GM12878 (cell line): ENCODE results near the gene CSMD2. TPM values are rescaled to one million over a fixed set of nuclear protein-coding genes. Genes with fewer than 3 reads are reported as not detected.

Experiments used
- ATAC-seq: fragments of 200-7000 bp; cut with Tn5 transposase; 3 replicates; pipeline ENCODE4 v1.9.1; 2020; ENCODE audit warnings: mild to moderate bottlenecking, moderate library complexity
- BruUV-seq: library from RNA; stranded (reverse); fragments of 400-500 nt; replicated peaks from 2 replicates; lab custom pipeline; 2021; lab: Mats Ljungman, UMichigan
- CTCF ChIA-PET: fragments of 300-600 bp; sonication (Branson Sonifier 250); formaldehyde crosslinking; extraction: SDS; loops from one replicate; lab custom pipeline; 2021; ENCODE audit warnings: inconsistent platforms; lab: Yijun Ruan, JAX
- POLR2A ChIA-PET: fragments of 350-600 bp; formaldehyde crosslinking; extraction: SDS; loops from one replicate; lab custom pipeline; 2021; ENCODE audit warnings: inconsistent platforms; lab: Charles Lee
- RAD21 ChIA-PET: fragments of 300-600 bp; sonication (Branson Sonifier 250); formaldehyde crosslinking; loops from one replicate; lab custom pipeline; 2023; ENCODE audit warnings: antibody characterized with exemption; ENCODE audit not compliant: unreplicated experiment; lab: Charles Lee
- SMC1A ChIA-PET: fragments of 300-600 bp; sonication (Branson Sonifier 250); formaldehyde crosslinking; loops from one replicate; lab custom pipeline; 2023; ENCODE audit not compliant: unreplicated experiment, uncharacterized antibody; lab: Charles Lee
- DNase-seq: peaks from one replicate; pipeline ENCODE4 v3.0.0-alpha.2; 2011; ENCODE audit warnings: low read depth, low spot score
- FAIRE-seq: peaks from 3 replicates; lab custom pipeline; 2011; peaks lifted over from hg19 to GRCh38; lab: Jason Lieb, UNC
- H2AFZ ChIP-seq: 2 replicates; pipeline ENCODE4 v1.6.0; 2011; ENCODE audit warnings: low read depth, low read length, control low read depth; ENCODE audit not compliant: control insufficient read depth
- H3K27ac ChIP-seq: 2 replicates; pipeline ENCODE4 v1.5.1; 2011; ENCODE audit warnings: control low read depth; ENCODE audit not compliant: control insufficient read depth, insufficient read depth
- H3K27me3 ChIP-seq, 2 experiments: replicated peaks in 1 of 2; 2 replicates each; pipeline versions ENCODE4 v1.6.0 to v1.6.1; 2011; ENCODE audit warnings: low read length in 1 of 2; ENCODE audit not compliant: control insufficient read depth in 2 of 2, insufficient read depth in 2 of 2
- H3K36me3 ChIP-seq, 2 experiments: 2 replicates each; pipeline ENCODE4 v1.5.1; 2011; ENCODE audit warnings: low read length in 1 of 2; ENCODE audit not compliant: control insufficient read depth in 2 of 2, insufficient read depth in 2 of 2
- H3K4me1 ChIP-seq: 2 replicates; pipeline ENCODE4 v1.6.1; 2011; ENCODE audit warnings: mild to moderate bottlenecking, low read length, moderate library complexity, mixed read lengths; ENCODE audit not compliant: control insufficient read depth, insufficient read depth
- H3K4me2 ChIP-seq: 2 replicates; pipeline ENCODE4 v1.6.0; 2011; ENCODE audit warnings: control low read depth; ENCODE audit not compliant: control insufficient read depth, insufficient read depth
- H3K4me3 ChIP-seq: fragments of 200-600 bp; sonication (generic); 2 replicates; pipeline ENCODE4 v1.5.1; 2016
- H3K79me2 ChIP-seq: 2 replicates; pipeline ENCODE4 v1.6.0; 2011; ENCODE audit warnings: low read length; ENCODE audit not compliant: control insufficient read depth, insufficient read depth
- H3K9ac ChIP-seq: 2 replicates; pipeline ENCODE4 v1.8.0; 2011; ENCODE audit warnings: low read length, control low read depth, mixed read lengths; ENCODE audit not compliant: control insufficient read depth, insufficient read depth
- H3K9me3 ChIP-seq: replicated peaks from 3 replicates; pipeline ENCODE4 v1.5.1; 2011; ENCODE audit warnings: mild to moderate bottlenecking, low read length; ENCODE audit not compliant: control insufficient read depth, insufficient read depth
- H4K20me1 ChIP-seq: 2 replicates; pipeline ENCODE4 v1.6.0; 2011; ENCODE audit not compliant: control insufficient read depth, insufficient read depth
- HCFC1 ChIP-seq: fragments of 150-350 bp; IDR thresholded peaks from 2 replicates; pipeline ENCODE4 v1.6.1; 2014; ENCODE audit warnings: low read length
- RELA ChIP-seq: fragments of 450-650 bp; IDR thresholded peaks from 2 replicates; pipeline ENCODE4 v1.8.0; 2014; ENCODE audit warnings: borderline replicate concordance; ENCODE audit not compliant: partially characterized antibody
- RUNX3 ChIP-seq: IDR thresholded peaks from 2 replicates; pipeline ENCODE4 v1.6.1; 2012; ENCODE audit warnings: low read length, inconsistent platforms
- SPI1 ChIP-seq: IDR thresholded peaks from 2 replicates; pipeline ENCODE4 v1.6.1; 2011; ENCODE audit warnings: low read depth, mild to moderate bottlenecking, low read length, moderate library complexity, borderline replicate concordance; ENCODE audit not compliant: insufficient read depth
- ZBED1 ChIP-seq: IDR thresholded peaks from 2 replicates; pipeline ENCODE4 v1.6.1; 2016; ENCODE audit warnings: borderline replicate concordance
- ZBTB11 ChIP-seq: fragments of 450-650 bp; formaldehyde crosslinking; IDR thresholded peaks from 2 replicates; pipeline ENCODE4 v1.5.0; 2022; ENCODE audit warnings: mild to moderate bottlenecking, missing genetic modification characterization
- ZNF217 ChIP-seq: fragments of 450-650 bp; IDR thresholded peaks from 2 replicates; pipeline ENCODE4 v1.6.1; 2017; ENCODE audit warnings: antibody characterized with exemption, mild to moderate bottlenecking
- WGBS: methylation state at CpG from one replicate; pipeline ENCODE4 v1.1.6; 2016; ENCODE audit warnings: low lambda C conversion rate; ENCODE audit not compliant: insufficient replicate concordance, insufficient coverage; ENCODE audit errors: missing lambda C conversion rate; 5-methylcytosine and 5-hydroxymethylcytosine counted together
- in situ Hi-C: fragments of 300-500 bp; cut with MboI; formaldehyde crosslinking; loops from 9 replicates; pipeline ENCODE4 v1.14.3; 2018; ENCODE audit warnings: mixed read lengths
- intact Hi-C: fragments of 100-400 bp; cut with micrococcal nuclease; formaldehyde crosslinking; loops from one replicate; pipeline ENCODE4 v1.14.2; 2022; ENCODE audit not compliant: unreplicated experiment
- polyA plus RNA-seq, 11 experiments: library from polyadenylated mRNA; depleted of rRNA in 4 of 11; unstranded in 6 of 11; stranded (reverse) in 5 of 11; fragments of >200 nt; fragmentation: Nextera tagmentation in 4 of 11; fragmentation: Illumina TruSeq in 1 of 11; extraction: Ambion mirVana in 4 of 11; extraction: Trizol in 1 of 11; gene quantifications; 1 replicate in 1 of 11; 2 replicates in 10 of 11; pipeline versions ENCODE4 v1.2.1 to v1.2.3, GENCODE V29; 2011 to 2016; ENCODE audit warnings: inconsistent platforms in 2 of 11, missing spikeins in 2 of 11, low read depth in 1 of 11
- total RNA-seq, 4 experiments: library from RNA; depleted of rRNA in 3 of 4; stranded (reverse); fragments of >200 nt in 3 of 4; fragmentation: Illumina TruSeq in 1 of 4; extraction: Trizol in 1 of 4; gene quantifications; 2 replicates each; pipeline versions ENCODE4 v1.2.1 to v1.2.3, GENCODE V29; 2013 to 2021
- TF ChIP-seq, protein P1 (sequence below): fragments of 150-350 bp; IDR thresholded peaks from 2 replicates; pipeline ENCODE4 v1.6.1; 2016; ENCODE audit warnings: low read depth, low read length

CSMD2 gene
- total and polyA plus RNA-seq, 10 of the 15 experiments (the other 5 are each of a cell fraction or from before 2014, with no cell fraction given): under 0.01 TPM; not detected in 9

- TF ChIP-seq ZBTB11 (CRISPR knock-in tag) (no peak), ZNF217 (no peak), ZBED1 (no peak), HCFC1 (no peak), RELA (no peak)
- TF ChIP-seq, all 136 proteins: peak for 0
Measured at GRCh38 chr1:34143975-34144374, 21.1 kb downstream of the CSMD2 start (continued).

- SMC1A ChIA-PET: no interaction called here
- no TSS peak for BruUV-seq
- Histone ChIP-seq H3K4me3 (no peak overlapping the region), H3K9ac (no peak overlapping the region), H3K9me3 (no peaks in the 10 kb centered on the region), H2AFZ (no peak overlapping the region), H3K36me3 (no peaks in the 10 kb centered on the region), H4K20me1 (0 out of 2 replicates have a peak, but pooled peaks cover 2% of the 10 kb centered on the region), H3K4me1 (peaks cover 5% of the 10 kb centered on the region), H3K4me2 (no peak overlapping the region), H3K79me2 (no peaks in the 10 kb centered on the region), H3K27ac (no peak overlapping the region), H3K27me3 (no peaks in the 10 kb centered on the region)
- DNase-seq (no peak), FAIRE-seq (no peak), ATAC-seq (no peak)
- 4% methylated on average over 6 of the region's 7 CpGs for WGBS
- RAD21 ChIA-PET: no interaction called here
- POLR2A ChIA-PET: interaction anchor here (0.6 kb wide), 1 partner anchor 1970 kb away, joined by 4 read pairs; no protein-coding TSS in a partner anchor
- intact Hi-C loops: no loop called here
- CTCF ChIA-PET: no interaction called here
- in situ Hi-C loops: no loop called here
- TF ChIP-seq, protein P1, sequence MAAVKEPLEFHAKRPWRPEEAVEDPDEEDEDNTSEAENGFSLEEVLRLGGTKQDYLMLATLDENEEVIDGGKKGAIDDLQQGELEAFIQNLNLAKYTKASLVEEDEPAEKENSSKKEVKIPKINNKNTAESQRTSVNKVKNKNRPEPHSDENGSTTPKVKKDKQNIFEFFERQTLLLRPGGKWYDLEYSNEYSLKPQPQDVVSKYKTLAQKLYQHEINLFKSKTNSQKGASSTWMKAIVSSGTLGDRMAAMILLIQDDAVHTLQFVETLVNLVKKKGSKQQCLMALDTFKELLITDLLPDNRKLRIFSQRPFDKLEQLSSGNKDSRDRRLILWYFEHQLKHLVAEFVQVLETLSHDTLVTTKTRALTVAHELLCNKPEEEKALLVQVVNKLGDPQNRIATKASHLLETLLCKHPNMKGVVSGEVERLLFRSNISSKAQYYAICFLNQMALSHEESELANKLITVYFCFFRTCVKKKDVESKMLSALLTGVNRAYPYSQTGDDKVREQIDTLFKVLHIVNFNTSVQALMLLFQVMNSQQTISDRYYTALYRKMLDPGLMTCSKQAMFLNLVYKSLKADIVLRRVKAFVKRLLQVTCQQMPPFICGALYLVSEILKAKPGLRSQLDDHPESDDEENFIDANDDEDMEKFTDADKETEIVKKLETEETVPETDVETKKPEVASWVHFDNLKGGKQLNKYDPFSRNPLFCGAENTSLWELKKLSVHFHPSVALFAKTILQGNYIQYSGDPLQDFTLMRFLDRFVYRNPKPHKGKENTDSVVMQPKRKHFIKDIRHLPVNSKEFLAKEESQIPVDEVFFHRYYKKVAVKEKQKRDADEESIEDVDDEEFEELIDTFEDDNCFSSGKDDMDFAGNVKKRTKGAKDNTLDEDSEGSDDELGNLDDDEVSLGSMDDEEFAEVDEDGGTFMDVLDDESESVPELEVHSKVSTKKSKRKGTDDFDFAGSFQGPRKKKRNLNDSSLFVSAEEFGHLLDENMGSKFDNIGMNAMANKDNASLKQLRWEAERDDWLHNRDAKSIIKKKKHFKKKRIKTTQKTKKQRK: no peak
- peak; percentile 10; the same call in 1 of the 2 replicates for TF ChIP-seq RUNX3
- peak; percentile 85 for TF ChIP-seq SPI1
Measured at GRCh38 chr1:34140011-34140676, 24.9 kb downstream of the CSMD2 start.
